Subcutaneous adipose tissue (tissue), 4 donors: ENCODE results near the gene MANEAL. TPM values are rescaled to one million over a fixed set of nuclear protein-coding genes. Genes with fewer than 3 reads are reported as not detected.

ENCODE experiments used
- total RNA-seq, 4 donors: library from RNA; depleted of rRNA; stranded (reverse); fragments of >200 nt; gene quantifications; one replicate each; pipeline ENCODE4 v1.1.0, GENCODE V29; 2016
- TF ChIP-seq, protein P1 (sequence below): fragments of 450-650 bp; IDR thresholded peaks from one replicate; pipeline ENCODE4 v1.5.1; 2016; ENCODE audit warnings: low read depth, mild to moderate bottlenecking, control low read depth, antibody characterized with exemption, moderate library complexity

The MANEAL gene
- total RNA-seq, 4 donors from 2014 or later = 0.98 to 1.9 (median 1.1) TPM

DNA sequence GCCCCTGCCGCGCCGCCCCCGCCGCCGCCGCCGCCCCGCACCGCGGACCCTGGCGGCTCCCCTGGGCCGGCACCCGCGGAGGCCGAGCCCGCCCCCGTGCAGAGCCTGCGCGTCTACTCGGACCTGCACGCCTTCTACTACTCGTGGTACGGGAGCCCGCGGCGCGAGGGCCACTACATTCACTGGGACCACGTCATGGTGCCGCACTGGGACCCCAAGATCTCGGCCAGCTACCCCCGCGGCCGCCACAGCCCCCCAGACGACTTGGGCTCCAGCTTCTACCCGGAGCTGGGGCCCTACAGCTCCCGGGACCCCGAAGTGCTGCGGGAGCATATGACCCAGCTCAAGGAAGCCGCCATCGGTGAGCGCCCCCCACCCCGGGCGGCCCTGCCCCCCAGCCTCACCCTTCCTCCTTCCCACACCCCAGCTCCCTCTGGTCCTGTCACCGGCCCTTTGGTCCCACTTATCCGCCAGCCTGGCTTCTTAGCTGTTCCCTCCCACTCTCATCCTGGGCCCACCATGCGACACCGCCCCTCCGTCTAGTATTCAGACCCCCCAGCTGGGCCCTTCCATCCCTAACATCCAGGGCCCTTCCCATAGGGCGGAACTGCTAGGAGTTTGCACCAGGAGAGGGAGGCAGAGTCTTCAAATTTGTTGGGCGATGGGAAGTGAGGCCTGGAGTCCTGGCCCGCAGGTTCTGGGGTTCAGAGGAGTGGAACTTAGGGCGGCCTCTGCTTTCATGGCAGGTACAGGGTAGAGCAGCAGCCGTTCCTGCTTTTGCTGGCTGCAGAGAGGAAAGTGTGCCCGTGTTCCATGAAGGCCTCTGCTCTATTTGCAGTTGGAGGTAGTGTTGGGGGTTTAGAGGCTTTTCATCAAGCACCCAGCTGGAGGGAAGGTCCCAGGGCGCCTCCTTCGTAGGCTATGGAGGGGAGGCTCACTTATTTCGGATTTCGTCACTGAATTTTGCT, 1.0 kb downstream of the MANEAL start:
- TF ChIP-seq, protein P1, sequence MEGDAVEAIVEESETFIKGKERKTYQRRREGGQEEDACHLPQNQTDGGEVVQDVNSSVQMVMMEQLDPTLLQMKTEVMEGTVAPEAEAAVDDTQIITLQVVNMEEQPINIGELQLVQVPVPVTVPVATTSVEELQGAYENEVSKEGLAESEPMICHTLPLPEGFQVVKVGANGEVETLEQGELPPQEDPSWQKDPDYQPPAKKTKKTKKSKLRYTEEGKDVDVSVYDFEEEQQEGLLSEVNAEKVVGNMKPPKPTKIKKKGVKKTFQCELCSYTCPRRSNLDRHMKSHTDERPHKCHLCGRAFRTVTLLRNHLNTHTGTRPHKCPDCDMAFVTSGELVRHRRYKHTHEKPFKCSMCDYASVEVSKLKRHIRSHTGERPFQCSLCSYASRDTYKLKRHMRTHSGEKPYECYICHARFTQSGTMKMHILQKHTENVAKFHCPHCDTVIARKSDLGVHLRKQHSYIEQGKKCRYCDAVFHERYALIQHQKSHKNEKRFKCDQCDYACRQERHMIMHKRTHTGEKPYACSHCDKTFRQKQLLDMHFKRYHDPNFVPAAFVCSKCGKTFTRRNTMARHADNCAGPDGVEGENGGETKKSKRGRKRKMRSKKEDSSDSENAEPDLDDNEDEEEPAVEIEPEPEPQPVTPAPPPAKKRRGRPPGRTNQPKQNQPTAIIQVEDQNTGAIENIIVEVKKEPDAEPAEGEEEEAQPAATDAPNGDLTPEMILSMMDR = no peak

DNA sequence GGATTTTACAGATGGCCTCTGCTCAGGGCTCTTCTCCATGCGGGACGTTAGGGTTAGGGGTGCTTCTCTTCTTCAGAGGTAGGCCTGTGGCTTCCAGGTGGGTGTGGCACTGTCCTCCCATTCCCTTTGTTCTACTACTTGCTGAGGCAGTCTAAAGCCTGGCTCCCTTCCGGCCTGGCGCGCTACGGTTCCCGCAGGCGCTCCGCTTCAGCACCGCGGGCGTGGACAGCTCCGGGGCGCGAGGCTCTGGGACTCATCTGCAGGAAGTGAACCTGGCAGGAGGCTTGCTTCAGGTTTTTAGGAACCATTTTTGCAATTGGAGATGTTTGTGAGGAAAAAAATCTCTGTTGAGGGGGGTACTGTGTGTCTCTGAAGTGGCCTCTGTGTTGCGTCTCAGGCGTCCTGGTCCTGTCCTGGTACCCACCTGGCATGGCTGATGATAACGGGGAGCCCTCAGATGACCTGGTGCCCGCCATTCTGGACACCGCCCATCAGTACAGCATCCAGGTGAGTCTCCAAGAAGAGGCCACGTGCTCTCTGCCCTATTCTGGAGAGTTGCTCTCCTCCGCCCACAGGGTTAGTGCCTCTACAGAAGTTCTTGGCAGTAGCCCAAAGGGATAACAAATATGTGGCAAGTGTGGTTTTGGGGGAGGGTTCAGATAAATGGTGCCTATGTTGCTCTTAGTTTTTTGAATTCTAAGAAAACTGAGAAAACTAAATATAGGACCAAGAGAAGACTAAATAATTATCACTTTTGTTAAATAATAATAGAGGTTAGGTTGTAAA, 1.9 kb downstream of the MANEAL start:
- TF ChIP-seq, protein P1 = no peak

DNA sequence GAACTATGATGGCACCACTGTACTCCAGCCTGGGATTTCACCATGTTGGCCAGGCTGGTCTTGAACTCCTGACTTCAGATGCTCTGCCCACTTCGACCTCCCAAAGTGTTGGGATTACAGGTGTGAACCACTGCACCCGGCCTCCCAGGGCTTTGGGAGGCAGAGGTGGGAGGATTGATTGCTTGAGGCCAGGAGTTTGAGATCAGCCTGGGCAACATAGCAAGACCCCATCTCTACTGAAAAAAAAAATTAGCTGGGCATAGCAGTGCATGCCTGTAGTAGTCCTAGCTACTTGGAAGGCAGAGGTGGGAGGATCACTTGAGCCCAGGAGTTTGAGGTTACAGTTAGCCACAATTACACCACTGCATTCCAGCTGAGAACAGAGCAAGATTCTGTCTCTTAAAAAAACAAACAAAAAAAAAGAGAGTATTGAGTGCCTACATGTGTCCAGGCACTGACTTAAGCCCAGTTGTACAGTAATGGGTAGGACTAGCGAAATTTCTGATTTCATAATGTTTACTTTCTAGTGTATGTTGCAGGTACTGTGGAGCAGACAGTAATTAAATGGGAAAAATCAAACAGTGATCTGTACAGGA, 4.2 kb downstream of the MANEAL start:
- TF ChIP-seq, protein P1 = no peak

DNA sequence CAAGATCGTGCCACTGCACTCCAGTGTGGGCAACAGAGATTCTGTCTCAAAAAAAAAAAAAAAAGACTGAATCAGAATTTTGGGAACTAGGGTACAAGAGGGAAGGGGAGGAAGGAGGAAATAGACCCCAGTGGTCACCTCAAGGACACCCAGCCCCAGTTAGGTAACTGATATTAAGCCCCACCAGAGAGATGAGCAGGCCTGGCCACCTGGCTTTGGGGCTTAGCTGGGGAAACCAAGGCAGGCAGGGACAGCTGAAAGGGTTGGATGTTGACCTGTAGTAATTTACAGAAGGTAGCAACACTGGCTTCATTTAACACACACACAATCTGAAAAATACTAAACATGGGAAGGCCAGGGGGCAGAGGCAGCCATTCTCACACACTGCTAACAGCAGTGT, 8.8 kb downstream of the MANEAL start:
- TF ChIP-seq, protein P1 = no peak

DNA sequence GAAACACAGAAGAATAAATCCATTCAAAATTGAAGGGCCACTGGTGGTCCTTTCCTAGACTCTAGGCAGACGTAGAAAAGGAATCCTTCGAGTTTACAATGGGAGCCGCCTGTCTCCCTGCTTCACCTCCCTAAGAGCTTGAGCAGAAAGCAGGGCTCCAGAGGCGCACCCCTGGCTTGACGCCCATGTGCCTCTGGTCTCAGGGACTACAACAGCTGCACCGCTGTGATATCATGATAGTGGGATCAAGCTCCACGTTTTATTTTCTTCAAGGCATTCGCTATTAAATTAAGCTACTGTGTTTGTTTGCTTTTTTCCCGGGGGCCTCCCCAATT, 13.5 kb downstream of the MANEAL start:
- TF ChIP-seq, protein P1 = no peak

DNA sequence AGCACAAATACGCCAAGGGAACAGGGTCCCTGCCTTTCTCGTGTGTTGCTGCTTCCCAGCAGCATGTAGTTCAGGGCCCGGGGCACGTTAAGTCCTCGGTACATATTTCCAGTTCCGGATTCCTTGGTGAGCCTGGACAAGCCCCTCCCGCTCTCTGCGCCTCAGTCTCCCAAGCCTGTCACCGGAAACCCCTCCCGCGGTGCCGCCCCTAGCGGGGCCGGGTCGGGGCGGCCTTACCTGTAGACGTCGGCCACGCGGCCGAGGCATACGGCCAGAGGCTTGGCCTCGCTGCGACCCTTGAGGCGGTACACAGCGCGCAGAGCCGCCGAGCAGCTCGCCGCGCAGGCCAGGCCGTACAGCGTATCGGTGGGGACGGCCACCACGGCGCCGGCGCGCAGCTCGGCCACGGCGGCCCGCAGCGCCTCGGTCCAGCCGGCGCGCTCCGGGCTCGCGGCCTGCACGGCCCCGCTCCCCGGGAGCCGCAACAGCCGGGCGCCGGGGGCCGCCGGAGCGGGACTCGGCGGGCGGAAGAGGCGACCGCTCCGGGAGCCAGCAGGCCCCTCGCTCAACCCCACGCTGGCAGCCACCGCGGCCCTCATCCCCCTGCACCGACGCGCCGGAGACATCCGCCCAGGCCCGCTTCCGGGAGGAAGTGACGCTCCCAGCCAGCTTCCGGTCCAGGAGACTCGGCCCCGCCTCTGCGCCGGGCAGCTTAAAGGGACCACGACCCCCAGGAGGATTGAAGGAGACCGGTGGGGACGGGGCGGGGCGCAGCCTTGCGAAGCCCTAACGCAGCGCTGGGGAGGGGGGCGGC, 14.1 kb downstream of the MANEAL start, which contains the start of the genes C1orf122 and YRDC:
Gene C1orf122 (plus strand): TSS at position 236 of the 814 bp plus-strand sequence. CDS start 615 bp downstream, outside the sequence.
Gene YRDC (minus strand): TSS at position 654 of the 814 bp plus-strand sequence. CDS start 28 bp downstream, at position 626.
- TF ChIP-seq, protein P1 = no peak
